WTC11 (cell line): Measurements from ENCODE around the gene LSP1. TPM values are rescaled to one million over a fixed set of nuclear protein-coding genes. Genes with fewer than 3 reads are reported as not detected.

Source experiments
- ATAC-seq: fragments of 200-7000 bp; cut with Tn5 transposase; 2 replicates; pipeline ENCODE4 v1.10.0; 2021; ENCODE audit warnings: mild to moderate bottlenecking, moderate library complexity
- CTCF ChIA-PET: fragments of 300-600 bp; sonication (Branson Sonifier 250); formaldehyde crosslinking; loops from one replicate; lab custom pipeline; 2021; ENCODE audit warnings: antibody characterized with exemption; lab: Charles Lee
- POLR2A ChIA-PET: fragments of 350-600 bp; sonication (Branson Sonifier 250); formaldehyde crosslinking; loops from one replicate; lab custom pipeline; 2021; ENCODE audit warnings: antibody characterized with exemption; lab: Charles Lee
- DNase-seq: peaks from one replicate; pipeline ENCODE4 v3.0.0; 2021; ENCODE audit warnings: low spot score
- H3K27ac Mint-ChIP-seq: 2 replicates; pipeline ENCODE4 v1.8.0; 2021; ENCODE audit warnings: mixed read lengths
- H3K27me3 Mint-ChIP-seq: 2 replicates; pipeline ENCODE4 v1.8.0; 2021; ENCODE audit warnings: low read depth, mild to moderate bottlenecking, moderate library complexity, mixed read lengths
- H3K36me3 Mint-ChIP-seq: 2 replicates; pipeline ENCODE4 v1.8.0; 2021; ENCODE audit warnings: mixed read lengths
- H3K4me1 Mint-ChIP-seq: 2 replicates; pipeline ENCODE4 v1.8.0; 2022; ENCODE audit warnings: mixed read lengths
- H3K4me3 Mint-ChIP-seq: 2 replicates; pipeline ENCODE4 v1.8.0; 2021; ENCODE audit warnings: mild to moderate bottlenecking, moderate library complexity, mixed read lengths
- H3K9me3 Mint-ChIP-seq: 2 replicates; pipeline ENCODE4 v1.8.0; 2021; ENCODE audit warnings: mixed read lengths
- E2F5 ChIP-seq: sonication (generic); formaldehyde crosslinking; IDR thresholded peaks from 2 replicates; pipeline ENCODE4 v1.8.1; 2022; ENCODE audit warnings: mild to moderate bottlenecking, moderate library complexity, missing genetic modification reagents
- GRHL2 ChIP-seq: fragments of 250-450 bp; sonication (Bioruptor Pico); IDR thresholded peaks from 2 replicates; pipeline ENCODE4 v1.8.0; 2022; ENCODE audit warnings: mild to moderate bottlenecking, moderate library complexity; ENCODE audit not compliant: insufficient replicate concordance, severe bottlenecking
- HMGA2 ChIP-seq: fragments of 250-450 bp; sonication (Bioruptor Pico); IDR thresholded peaks from 2 replicates; pipeline ENCODE4 v1.4.0; 2021; ENCODE audit warnings: mild to moderate bottlenecking, moderate library complexity
- HMGXB4 ChIP-seq: sonication (generic); formaldehyde crosslinking; IDR thresholded peaks from 2 replicates; pipeline ENCODE4 v1.8.1; 2023; ENCODE audit warnings: mild to moderate bottlenecking, moderate library complexity, missing genetic modification reagents
- NFE2L1 ChIP-seq: sonication (generic); formaldehyde crosslinking; IDR thresholded peaks from 2 replicates; pipeline ENCODE4 v1.8.1; 2023; ENCODE audit warnings: missing genetic modification reagents
- NR1H2 ChIP-seq: sonication (generic); formaldehyde crosslinking; IDR thresholded peaks from 2 replicates; pipeline ENCODE4 v1.9.0; 2021; ENCODE audit warnings: mild to moderate bottlenecking, moderate library complexity, missing genetic modification reagents
- RORB ChIP-seq: fragments of 250-450 bp; sonication (Bioruptor Pico); IDR thresholded peaks from 2 replicates; pipeline ENCODE4 v1.9.0; 2021; ENCODE audit warnings: mild to moderate bottlenecking
- STAT6 ChIP-seq: sonication (generic); formaldehyde crosslinking; conservative IDR thresholded peaks from 2 replicates; pipeline ENCODE4 v1.8.1; 2023; ENCODE audit warnings: mild to moderate bottlenecking, low read depth, missing genetic modification reagents, moderate library complexity
- TEAD4 ChIP-seq: sonication (generic); formaldehyde crosslinking; IDR thresholded peaks from 2 replicates; pipeline ENCODE4 v1.8.0; 2022; ENCODE audit warnings: mild to moderate bottlenecking, missing genetic modification reagents
- ZNF232 ChIP-seq: sonication (generic); formaldehyde crosslinking; IDR thresholded peaks from 2 replicates; pipeline ENCODE4 v1.8.0; 2022; ENCODE audit warnings: mild to moderate bottlenecking, missing genetic modification reagents
- ZNF281 ChIP-seq: sonication (generic); formaldehyde crosslinking; IDR thresholded peaks from 2 replicates; pipeline ENCODE4 v1.8.0; 2023; ENCODE audit warnings: mild to moderate bottlenecking, missing genetic modification reagents
- ZNF396 ChIP-seq: fragments of 250-450 bp; sonication (Bioruptor Pico); IDR thresholded peaks from 2 replicates; pipeline ENCODE4 v1.8.0; 2021; ENCODE audit warnings: mild to moderate bottlenecking, moderate library complexity, borderline replicate concordance
- total RNA-seq: library from RNA; stranded (reverse); gene quantifications from 3 replicates; pipeline ENCODE4 v1.2.3, GENCODE V29; 2021

Gene LSP1
- total RNA-seq, 1 experiment from 2014 or later = 0.77 TPM

- no peak for TF ChIP-seq NR1H2 (CRISPR knock-in tag)
These were observed 9.1 kb upstream of the LSP1 start (continued) for GRCh38 chr11:1843796-1844195.

GRCh38 chr11:1844221-1845094, 8.4 kb upstream of the LSP1 start:
- Mint-ChIP-seq H3K9me3 (no peaks in the 10 kb centered on the region), H3K27me3 (peaks cover 2% of the 10 kb centered on the region; the same call in 1 of the 2 replicates), H3K4me1 (no peaks in the 10 kb centered on the region), H3K27ac (peak overlapping the region; percentile 11; the same call in 1 of the 2 replicates), H3K4me3 (no peak overlapping the region), H3K36me3 (no peaks in the 10 kb centered on the region)
- no peak for ATAC-seq
- TF ChIP-seq GRHL2 = no peak
- no peak for TF ChIP-seq RORB (CRISPR knock-in tag)
- POLR2A ChIA-PET = no interaction called here
- no peak for DNase-seq
- CTCF ChIA-PET = no interaction called here

- no peaks in the 10 kb centered on the region for H3K4me1 Mint-ChIP-seq
- TF ChIP-seq HMGA2 (CRISPR knock-in tag) (no peak), ZNF396 (CRISPR knock-in tag) (no peak), HMGXB4 (CRISPR knock-in tag) (no peak), STAT6 (no peak), NFE2L1 (CRISPR knock-in tag) (no peak), E2F5 (CRISPR knock-in tag) (no peak), TEAD4 (no peak), ZNF232 (no peak), NR1H2 (CRISPR knock-in tag) (no peak), ZNF281 (CRISPR knock-in tag) (no peak)
- H3K9me3 Mint-ChIP-seq = no peaks in the 10 kb centered on the region
- H3K4me3 Mint-ChIP-seq = no peak overlapping the region
- CTCF ChIA-PET = interaction anchor here (1.7 kb wide), 1 partner anchor 73 kb away, joined by 4 read pairs; no protein-coding TSS in a partner anchor
- H3K27ac Mint-ChIP-seq = peak overlapping the region; percentile 44
- ATAC-seq (no peak), DNase-seq (no peak)
- POLR2A ChIA-PET = no interaction called here
- H3K36me3 Mint-ChIP-seq = no peaks in the 10 kb centered on the region
- peaks cover 2% of the 10 kb centered on the region; the same call in 1 of the 2 replicates for H3K27me3 Mint-ChIP-seq
These were observed 7.8 kb upstream of the LSP1 start for GRCh38 chr11:1845095-1845429.
